ENCODE results near the gene TMCC2.

GRCh38 chr1:205214756-205215155, 13.0 kb upstream of the TMCC2 start:
- TF ChIP-seq CTCF (IDR thresholded peaks at IDR 0.05; ENCODE audit: low read length) (no peak), EZH2 (optimal IDR thresholded peaks at IDR 0.05; ENCODE audit: low read depth, low read length) (no peak)
